HG03342 (cell line): ENCODE data around the gene STXBP6.

ENCODE experiments used
- ATAC-seq: cut with Tn5 transposase; IDR thresholded peaks from one replicate; pipeline ENCODE4 v1.9.1; 2021; ENCODE audit warnings: mild to moderate bottlenecking, moderate library complexity; ENCODE audit not compliant: unreplicated experiment

STXBP6 gene

GRCh38 chr14:24866067-24866639 lies 183.8 kb downstream of the STXBP6 start:
- ATAC-seq: no peak

DNA sequence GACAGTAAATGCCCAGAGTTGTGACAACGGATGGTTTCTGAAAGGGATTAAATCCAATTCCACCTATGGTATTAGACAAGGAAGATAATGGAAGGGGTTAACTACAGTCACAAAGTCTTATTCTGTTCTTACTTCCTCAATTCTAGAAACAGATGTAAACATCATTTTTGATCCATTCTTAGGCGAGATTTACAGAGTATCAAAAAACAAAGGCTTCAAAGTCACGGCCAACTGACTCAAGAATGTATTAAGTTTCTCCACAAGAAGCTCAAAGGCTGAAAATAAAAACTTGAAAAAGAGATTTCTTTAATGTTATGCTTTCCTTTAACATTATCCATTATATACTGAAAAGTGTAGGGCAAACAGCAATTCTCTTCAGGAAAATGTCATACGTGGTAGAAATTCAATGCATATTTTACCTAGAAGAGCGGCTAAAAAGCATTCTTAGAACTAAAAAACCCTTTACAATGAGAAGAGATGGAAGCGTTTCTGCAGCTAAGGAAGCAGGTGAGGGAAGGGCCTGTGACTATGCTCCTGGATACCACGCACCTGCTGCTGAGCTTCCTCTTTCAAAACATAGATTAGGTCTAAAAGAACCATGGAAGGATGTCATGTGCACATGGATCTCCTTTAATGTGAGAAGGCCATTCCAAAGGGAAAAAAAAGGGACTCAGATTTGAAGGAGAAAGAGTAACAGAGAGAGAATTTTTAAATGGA lies 185.8 kb downstream of the STXBP6 start:
- ATAC-seq: no peak

GRCh38 chr14:24861083-24861630 lies 188.8 kb downstream of the STXBP6 start:
- no peak for ATAC-seq

DNA sequence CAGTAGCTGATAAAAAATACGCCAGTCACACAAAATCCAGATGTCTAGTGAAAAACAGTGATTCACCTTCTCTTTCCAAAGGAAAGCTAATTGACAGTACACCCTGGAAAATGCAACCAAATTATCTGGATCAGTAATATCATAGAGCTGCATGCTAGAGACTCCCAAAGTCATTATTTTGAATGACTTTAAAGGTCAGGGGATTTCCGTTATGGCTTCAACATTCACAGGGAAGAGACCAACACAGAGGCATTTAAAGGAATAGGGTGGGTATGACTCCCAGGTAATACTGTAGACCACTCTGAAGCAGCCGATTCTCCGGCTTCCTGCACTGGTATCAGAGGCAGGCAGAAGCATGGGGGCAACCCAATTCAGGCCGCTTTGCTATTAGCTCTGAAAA lies 190.4 kb downstream of the STXBP6 start:
- no peak for ATAC-seq

DNA sequence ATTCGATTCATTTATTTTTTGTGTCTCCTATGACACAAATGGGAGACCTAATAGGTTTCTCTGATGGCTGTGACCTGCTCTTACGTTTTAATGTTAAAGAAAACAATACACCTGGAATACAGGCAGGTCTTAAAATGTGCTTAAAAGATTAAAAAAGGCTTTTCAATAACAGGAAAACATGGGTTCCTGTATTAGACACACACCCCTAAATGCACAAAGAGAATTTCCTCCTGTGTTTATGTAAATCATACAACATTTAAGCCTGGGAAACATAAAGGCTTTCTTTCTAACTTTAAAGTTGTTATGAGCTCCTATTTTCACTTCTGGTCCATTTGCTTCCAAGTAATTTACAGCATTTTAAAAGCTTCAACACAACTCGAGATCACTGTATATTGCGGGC lies 191.3 kb downstream of the STXBP6 start:
- ATAC-seq: no peak

DNA sequence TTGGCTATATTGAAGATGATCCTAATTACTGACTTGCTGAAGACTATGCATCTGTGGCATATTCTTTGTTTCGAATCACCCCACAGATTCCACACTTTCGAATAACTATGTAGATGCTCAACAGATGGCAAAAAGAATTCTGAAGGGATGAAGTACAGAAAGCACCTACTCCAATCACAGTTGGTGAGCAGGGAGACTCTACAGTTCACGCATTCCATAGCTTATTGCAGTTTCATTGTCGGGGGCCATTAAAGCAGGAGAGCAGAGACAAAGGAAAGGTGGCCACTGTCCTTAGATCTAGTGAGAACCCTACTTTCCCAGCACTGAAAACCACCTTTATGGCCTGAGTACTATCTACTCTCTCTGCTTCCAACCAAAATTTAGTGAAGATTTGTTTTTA lies 191.9 kb downstream of the STXBP6 start:
- no peak for ATAC-seq

DNA sequence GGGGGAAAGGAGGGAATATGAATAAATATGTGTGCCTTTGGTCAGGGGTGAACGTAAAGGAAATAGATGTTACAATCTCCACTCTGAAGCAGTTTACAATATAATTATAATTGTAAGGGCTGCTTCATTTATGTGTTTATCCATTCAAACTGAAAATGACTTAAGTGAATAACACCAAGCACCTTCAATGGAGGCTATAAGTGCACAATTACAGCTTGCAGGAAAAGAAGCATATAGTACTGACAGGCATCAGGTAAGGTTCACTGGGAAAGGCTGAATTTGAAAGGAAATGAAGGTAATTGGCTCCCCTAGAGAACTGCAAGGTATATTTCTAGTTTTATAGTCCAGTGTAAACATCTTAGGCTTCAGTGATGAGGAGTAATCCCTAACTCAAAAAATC lies 192.7 kb downstream of the STXBP6 start:
- ATAC-seq: no peak

- ATAC-seq: no peak
Observed at GRCh38 chr14:24853446-24853845, 196.5 kb downstream of the STXBP6 start.

- no peak for ATAC-seq
Observed at GRCh38 chr14:24852312-24853060, 197.5 kb downstream of the STXBP6 start.

- ATAC-seq: no peak
Observed at GRCh38 chr14:24851837-24852236, 198.1 kb downstream of the STXBP6 start.

DNA sequence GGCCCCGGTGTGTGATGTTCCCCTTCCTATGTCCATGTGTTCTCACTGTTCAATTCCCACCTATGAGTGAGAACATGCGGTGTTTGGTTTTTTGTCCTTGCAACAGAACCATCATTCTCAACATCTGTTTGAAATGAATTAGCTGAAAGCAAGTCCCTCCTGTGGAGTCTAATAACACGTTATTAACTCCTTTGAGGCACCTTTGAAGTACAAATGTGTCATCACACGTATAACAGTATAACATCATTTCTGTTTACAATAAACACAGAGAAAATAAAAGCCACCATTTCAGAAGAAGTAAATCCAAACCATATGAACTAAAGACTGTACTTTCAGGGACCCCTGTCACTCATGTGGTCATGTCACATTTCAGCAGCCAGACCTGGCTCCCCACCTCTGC lies 198.5 kb downstream of the STXBP6 start:
- no peak for ATAC-seq

DNA sequence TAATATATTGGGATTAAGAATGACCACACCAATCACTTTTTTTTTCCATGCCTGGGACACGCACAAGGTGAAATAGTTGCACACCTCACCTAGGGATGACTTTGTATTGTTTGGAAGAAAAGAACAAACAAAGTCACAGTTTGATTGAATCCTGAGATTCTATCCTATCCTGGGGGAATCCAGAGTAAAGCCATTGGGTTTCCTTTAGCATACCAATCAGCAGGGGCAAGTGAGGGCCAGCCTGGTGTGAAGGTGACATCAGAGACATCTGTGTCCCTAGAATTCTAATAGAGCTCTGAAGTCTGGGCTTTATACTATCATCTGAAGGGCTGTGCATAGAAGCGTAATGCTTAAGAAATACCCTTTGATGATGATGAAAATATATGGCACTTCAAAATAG lies 199.9 kb downstream of the STXBP6 start:
- no peak for ATAC-seq

- no peak for ATAC-seq
Observed at GRCh38 chr14:24849471-24849870, 200.5 kb downstream of the STXBP6 start.

DNA sequence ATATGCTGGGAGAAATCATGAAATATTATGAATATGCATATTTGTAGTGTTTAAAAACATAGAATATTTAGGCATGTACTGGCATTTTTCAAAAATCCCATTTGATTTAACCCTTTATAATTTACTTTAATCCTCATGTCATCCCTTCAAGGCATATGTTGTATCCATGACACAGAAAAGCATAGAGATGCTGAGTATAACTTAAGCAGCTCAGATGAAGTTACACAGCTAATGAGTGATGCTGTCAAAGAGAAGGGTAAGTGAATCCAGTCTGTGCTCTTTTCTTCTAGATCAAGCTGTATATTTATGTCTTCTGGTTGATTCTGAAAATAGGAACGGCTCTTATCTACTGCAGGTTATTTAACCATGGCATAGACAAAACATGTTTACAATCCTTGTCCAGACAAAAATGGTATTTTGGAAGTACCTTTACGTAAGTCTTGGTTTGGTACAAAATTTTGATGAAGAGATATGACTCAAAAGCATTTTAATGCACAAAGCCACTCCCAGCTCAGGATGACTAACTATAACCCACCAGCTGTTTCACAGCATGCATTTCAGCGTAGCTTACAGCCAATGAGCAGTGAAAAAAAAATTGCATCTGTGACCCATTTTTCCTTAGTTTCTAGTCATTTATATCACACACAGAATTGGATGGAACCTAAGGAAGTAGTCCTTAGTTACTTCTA lies 201.7 kb downstream of the STXBP6 start:
- no peak for ATAC-seq

GRCh38 chr14:24847568-24848095 lies 202.3 kb downstream of the STXBP6 start:
- ATAC-seq: no peak

GRCh38 chr14:24846261-24846660 lies 203.7 kb downstream of the STXBP6 start:
- no peak for ATAC-seq

DNA sequence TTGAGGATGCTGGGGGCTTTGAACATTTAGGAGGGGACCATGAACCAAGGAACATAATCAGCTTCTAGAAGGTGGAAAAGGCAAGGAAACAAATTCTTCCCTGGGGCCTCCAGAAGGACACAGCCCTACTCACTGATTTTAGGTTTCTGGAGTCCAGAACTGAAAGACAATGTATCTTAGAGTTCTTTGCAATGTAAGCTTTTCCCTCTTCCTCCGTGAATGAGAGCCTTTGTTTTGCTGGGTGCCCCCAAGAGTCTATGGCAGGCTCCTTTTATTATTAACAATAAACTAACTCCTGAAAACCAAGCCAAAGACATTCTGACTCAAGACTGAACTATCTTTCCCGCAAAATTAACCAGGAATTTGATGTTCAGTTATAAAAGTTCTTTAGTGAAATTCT lies 204.1 kb downstream of the STXBP6 start:
- ATAC-seq: no peak

DNA sequence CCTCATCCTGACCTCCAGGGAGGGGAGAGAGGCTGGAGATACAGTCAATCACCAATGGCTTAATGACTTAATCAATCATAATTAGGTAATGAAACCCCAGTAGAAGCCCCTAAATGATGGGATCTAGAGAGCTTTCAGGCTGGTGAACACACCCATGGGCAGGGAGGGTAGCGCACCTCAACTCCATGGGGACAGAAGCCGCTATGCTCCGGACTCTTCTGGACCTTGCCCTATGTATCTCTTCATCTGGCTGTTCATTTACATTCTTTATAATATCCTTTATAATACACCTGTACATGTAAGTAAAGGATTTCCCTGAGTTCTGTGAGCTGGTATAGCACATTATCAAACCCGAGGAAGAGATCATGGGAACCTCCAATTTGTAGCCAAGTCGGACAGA lies 205.9 kb downstream of the STXBP6 start:
- ATAC-seq: no peak

- ATAC-seq: peak; percentile 95
Observed at GRCh38 chr14:24843494-24843893, 206.5 kb downstream of the STXBP6 start.

DNA sequence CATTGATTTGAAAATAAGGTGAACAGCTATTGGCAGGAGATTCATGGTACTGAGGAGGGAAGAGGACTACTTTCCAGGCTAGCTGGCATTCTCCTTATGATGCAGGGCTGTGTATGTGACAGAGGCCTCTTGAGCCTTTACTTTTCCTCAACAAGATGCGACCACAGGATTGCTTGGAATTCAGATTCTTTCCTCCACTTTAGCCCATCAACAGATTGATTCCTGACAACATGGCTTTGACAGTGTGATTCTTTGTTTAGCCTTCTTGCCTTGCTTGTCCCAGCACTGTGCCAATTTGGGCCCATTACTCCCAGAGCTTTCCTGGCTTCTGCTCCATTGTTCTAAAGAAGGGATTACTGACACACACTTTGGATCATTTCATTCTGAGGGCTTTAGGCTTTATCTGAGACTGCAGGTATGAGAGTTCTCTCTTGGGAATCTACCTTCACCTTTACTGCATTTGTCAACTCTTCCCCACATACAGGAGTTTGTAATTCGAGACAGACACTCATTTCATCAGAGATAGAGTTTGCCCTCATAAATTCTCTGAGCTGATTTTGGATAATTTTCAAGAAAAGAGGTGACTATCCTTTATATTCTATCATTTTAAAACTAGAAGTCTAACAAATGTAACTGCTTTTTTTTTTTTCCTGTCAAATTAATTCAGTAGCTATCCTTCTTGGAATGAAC lies 209.6 kb downstream of the STXBP6 start:
- no peak for ATAC-seq
